HG03460 (cell line): ENCODE measurements around the gene MORC2.

Experiments used
- ATAC-seq: cut with Tn5 transposase; IDR thresholded peaks from one replicate; pipeline ENCODE4 v1.9.1; 2021; ENCODE audit not compliant: unreplicated experiment

The MORC2 gene

DNA sequence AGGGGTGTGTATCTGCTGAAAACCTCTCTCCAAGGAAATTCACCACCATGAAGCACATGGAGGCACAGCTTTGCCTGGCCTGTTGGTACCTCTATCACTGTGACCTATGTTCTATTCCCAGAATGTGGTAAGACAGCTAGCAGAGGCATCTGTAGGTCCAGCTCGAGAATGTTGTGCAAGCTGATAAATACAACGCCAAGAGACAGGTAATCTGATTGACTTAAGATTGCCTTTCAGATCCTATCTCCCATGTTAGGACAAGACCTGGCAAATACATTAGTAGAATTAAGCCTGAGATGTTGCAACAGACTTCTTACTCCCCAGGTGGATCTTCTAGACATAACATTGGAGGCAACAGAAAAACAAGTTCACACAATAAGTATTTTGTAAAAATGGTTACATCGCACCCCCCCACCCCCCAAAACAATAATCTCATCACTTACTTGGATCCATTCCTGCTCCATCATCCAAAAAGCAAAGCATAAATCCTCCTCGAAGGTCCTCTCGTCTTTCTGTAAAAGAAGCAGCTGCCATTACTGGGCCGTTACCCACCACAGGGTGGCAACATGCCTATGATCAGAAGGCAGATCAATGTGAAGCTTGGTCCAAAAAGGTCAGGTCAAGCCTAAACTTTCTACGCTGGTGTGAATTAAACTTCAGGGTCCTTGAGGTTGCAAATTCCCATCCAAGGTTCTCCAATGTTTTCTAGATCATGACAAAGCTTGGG is 18.5 kb downstream of the MORC2 start:
- ATAC-seq: no peak

DNA sequence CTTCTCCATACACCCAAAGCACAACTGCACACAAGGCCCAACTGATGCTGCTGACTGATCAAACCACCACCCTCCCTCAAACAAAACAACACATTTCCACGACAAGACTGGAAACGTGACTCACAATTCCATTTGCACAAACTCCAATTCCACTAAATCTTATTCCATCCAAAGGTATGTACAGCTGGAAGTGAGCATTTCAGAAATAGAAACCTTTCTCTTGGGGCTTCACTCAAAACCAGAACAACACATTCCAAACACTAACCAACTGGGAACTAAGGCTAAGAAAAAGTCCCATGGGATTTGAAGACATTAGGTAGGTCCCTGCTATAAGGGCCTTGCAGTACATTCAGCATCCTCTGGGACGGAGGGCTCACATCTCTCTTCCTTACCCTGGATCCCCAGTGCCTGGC is 19.6 kb downstream of the MORC2 start:
- no peak for ATAC-seq

DNA sequence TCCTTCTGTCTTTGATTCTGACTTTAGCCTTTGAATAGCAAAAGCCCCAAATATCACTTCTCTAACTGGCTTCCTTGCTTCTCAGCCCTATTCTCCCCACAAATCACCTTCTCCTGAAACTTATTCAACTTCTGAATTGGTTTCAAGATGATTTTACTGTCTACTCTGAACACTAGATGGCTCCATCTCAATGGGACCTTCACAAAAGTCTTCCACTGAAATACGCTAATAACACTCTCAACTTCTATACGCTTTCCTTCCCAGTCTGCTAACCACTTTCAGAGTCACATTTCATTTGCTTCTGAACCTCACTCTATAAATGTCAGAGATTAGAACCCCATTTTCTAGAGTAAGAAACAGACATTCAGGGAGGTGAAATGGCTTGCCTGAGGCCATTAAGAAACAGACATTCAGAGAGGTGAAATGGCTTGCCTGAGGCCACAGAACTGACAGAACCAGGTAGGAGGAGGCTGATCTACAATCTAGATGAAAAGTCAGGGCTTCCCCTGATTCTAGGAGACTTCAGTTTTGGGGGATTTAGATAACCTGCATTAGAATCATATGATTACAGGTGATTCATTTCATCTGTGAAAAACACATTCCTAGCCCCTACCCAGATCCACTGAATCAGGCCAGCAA is 20.6 kb downstream of the MORC2 start:
- ATAC-seq: no peak

DNA sequence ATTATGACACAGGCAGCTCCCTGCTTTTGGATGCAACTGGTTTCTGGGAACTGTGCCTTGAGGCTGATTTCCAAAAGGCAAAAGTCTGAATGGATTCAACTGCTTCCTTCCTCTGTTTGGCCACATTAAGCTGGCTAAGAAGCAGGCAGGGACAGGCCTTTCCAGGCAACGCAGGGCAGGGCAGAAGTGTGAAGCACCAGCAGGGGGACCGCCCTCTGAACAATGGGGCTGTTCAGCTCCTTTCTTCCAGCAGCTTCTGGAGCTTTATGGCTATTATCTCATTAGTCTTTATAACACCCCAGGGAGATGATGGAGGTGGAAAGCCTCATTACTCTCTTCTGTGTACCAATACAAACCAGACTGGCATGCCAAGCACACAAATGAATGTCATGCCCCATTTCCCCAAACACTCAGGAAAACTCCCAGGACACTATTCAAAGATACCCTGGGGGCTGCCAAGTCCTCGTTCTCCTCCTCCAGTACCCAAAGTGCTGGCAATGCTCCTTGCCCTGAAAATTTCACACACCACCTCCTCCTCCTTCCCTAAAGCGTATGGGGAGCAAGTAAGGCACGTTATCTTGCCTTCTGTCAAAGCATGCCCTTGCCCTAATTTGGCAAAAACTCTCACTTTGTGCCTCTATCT is 21.3 kb downstream of the MORC2 start:
- no peak for ATAC-seq

DNA sequence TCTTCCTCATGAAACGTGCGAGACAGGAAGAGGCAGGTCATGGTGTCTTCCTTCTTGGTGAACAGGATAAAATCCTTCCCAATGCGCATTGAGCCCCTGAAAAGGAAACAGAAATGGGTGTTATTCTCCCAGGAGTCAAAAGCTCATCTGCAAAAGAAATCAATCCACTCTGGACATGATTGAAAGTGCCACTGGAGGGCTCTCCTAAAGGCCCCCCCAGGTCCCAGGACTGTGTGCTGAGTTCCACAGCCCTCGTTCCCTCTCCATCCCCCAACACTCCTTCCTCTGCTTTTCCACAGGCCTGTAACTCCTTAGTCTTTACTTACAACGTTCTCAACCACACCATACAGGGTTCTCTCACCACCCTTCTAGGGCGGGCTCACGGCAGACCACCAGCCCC is 22.2 kb downstream of the MORC2 start:
- ATAC-seq: no peak

DNA sequence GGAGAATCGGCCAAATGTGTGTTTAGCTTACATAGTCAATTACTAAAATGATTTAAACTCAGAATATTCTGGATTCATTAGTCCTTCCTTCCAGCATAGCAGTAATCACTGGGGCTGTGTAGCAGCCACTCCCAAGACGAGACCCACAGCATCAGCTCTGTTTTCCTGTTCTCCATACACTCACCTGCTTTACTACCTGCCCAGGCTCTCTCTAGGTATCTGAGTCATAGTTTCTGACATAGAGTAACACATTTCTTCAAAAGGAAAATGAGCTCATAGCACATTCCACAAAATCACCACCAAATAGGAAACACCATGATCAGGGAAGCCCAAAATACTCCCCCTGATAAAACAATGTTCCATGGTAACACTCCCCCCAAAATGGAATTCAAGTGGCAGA is 22.9 kb downstream of the MORC2 start:
- no peak for ATAC-seq

DNA sequence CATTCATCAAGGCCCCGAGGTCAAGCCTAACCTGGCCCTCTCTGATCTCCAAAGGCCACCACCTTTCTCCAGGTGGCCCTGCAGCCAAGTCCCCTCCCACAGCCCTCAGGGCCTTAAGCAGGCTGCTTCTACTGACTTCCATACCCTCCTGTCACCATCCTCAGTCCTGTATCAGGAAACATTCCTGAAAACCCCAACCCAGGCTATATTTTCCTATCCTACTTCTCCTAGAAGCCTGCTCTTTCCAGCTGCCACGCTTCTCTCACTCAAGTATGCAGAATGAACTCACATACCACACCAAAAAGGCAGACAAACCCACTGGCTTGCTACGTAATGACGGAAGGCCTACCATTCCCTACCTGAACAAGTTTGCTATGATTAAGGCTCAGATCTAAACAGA is 23.6 kb downstream of the MORC2 start:
- ATAC-seq: no peak

DNA sequence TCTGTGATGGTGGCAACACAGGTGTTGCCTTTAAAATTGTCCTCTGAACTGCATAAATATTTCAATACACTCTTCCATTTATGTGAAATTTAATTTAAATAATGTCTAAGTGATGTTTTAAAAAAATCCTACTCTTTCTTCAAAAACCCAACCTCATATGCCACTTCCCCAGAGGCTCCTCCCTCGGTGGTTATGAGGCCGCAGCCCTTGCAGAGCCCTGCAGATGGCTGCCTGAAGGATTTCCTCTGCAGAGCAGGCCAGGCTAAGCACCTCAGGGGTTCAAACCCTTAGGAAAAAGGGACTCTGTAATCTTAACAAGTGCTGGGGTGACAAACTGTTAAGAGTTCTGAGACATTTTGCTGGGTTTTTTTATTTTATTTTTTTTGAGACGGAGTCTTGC is 25.2 kb downstream of the MORC2 start:
- no peak for ATAC-seq

DNA sequence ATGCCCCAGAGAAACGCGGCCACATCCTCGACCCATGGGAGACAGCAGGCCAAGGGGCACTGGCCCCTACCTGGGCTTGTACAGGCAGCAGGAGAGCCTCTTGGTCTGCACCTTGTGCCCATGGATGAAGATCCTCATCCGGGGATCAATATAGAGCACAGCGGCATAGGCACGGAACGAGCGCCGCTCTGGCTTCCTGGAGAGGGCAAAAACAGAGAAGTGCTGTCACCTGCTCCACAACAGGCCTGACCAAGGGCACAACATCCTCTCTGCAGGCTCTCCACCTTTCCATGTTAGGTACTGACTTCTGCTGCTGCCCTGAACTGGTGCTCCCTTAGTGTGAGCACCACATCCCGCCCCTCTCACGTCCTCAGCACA is 27.2 kb downstream of the MORC2 start:
- ATAC-seq: no peak

DNA sequence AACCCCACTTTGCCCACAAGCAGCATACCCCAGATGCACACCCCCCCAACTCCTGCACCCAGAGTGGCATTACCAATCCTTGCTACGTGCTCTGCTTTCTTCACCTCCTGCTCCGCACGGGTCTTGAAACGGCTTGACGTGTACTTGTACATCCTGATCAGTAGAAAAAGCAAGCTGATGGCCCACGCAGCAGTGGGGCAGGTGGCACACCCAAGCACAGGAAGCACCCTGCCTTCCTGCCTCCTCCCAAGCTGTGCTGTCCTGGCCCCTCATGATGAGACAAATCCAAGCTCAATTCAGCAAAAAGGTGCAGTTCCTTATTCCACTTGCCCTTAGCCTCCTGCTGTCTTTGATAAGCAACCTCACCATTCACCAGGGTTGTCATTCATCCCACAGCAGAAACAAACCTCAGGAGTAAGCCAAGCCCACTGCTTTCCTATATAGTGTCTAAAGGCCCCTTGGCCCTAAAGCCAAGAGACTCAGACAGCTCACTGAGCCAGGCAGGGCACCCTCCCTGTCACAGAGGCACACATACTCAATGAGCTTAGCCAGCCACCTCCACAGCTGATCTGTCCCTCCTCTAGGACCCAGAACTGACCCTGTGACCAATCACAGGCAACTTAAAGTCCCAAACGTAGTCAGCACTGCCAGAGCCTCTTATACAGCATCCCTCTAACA is 27.8 kb downstream of the MORC2 start:
- no peak for ATAC-seq

DNA sequence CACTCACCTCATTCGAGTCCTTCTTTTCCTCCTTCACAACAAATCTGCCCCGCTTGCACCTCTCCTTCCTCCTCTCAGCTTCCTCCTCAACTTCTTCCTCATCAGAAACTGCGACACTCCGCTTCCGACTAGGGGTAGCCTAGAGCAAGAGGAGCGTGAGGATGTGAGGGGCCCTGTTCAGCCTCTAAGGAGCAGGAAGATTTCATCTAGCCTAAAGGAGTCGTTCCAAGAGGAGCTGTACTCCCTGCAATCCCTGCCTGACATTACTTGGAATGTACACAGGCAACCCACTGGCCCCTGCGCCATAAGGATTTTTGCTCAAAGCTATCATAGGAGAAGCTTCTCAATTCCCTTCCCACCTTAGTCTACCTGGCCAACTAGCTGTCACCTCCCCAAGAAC is 34.5 kb downstream of the MORC2 start:
- ATAC-seq: no peak

DNA sequence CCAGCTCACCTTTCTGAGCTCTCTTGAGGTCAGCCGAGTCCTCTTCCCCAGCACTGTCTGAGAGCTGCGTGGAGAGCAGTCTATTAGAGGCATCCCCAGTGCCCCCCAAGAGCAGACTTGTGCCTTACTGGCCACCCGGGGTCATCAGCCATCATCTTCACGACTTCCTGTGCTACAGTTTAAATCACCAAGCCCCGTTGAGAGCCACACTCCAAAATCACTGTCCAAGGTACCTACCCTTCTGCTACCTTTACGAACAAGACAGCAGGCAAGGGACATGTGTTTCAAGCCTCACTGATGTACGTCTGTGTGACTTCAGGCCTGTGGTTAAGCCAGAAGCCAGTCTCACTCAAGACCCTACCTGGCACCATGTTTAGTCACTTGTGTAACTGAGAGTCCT is 35.1 kb downstream of the MORC2 start:
- ATAC-seq: no peak

DNA sequence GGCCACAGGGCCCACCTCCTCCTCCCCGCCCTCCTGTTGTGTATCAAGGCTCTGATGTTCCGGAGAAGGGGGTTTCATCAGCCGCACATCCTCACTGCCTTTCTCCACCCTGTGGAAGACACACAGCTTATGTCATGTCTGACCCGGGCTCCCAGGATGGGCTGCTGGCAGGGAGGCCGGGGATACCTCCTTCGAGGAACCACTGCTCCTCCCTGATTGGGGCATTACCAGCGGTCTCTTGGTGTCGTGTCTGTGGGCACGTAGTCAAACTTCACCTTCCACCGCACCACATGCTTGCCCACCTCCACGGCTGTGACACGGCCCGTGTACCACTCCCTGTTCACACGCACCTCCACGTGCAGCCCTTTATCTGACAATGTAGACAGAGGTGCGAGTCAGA is 35.9 kb downstream of the MORC2 start:
- no peak for ATAC-seq

DNA sequence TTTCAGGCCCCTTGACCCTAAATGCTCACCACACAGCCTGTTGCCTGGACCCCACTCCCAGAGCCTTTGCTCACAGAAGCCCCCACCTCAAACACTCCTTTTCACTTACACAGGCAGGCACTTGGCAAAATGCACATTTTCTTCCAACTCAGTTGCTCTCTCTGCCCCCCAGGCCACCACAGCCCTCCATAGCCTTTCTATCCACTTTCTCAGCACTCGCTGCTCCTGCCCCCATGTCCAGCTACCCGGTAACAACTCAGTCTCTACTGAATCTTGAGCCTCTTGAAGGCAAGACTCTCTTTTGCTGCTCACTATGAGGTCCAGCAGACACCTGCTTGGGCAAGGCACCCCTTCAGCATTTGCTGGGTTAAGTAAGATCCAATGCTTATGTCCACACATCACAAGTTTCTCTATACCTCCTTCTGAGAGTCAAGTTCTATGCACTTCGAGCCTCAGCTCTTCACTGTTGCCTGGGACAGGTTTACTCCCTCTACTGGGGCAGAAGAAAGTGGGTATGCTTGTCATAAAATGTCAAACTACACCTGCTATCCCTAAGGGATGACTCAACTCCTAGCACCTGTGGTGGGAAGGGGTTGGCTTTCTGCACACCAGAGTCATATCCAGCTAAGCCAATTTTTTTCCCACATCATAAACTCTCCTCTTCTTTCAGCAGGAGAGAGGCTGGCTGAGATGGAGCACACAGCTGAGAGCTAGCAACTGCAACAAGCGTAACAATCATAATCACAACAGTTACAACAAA is 36.9 kb downstream of the MORC2 start:
- no peak for ATAC-seq

DNA sequence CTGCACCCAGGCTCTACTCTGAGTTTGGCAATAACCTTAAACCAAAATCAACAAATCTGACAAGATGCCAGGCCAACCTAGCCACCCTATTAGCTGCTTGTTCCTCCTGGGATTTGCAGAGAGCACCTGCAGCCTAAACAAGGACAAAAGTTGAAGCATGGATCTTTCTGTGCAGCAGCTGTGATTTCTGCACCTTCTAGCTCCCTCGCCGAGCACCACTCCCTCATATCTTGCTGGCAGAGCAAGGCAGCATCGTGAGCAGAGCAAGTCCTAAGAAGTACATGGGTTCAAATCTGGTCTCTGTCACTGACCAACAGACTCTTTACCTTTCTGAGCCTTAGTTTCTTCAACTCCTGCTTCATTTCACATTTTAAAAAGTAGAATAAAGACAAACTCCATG is 38.3 kb downstream of the MORC2 start:
- no peak for ATAC-seq

DNA sequence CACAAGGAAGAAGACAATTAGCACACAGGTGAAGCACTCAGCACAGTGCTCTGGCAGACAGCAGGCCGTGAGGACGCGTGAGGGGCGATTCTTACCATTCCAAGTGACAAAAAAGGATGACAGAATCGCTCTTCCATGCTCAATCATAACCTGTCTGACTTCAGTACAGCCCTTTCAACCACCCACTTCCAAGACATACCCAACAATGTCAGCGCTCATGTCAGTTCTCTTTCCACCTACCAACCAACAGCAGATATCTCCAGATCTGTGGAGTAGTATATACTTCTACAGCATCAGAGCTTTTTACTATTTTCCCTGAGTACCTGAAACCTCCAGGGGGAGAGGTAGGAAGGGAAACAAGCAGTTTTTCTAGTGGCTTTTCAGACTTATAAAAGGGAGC is 40.2 kb downstream of the MORC2 start:
- no peak for ATAC-seq

DNA sequence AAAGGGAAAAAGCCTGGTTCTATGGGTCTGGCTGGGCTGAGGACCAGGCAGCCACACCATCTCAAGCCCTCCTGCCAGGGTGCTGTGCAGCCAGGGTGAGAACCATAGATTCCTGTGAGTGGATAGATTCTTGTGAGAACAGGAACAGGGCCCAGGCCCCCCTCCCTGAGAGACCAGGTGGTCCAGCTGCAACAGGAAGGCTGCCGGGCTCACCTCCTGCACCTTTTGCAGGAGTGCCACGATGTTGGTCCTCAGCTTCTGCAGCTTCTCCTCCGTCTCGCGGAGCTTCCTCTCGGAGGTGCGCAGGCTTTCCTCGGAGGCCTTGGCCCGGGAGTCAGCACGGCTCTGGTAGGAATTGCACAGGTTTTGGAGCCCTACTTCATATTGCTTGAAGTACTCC is 40.8 kb downstream of the MORC2 start:
- ATAC-seq: no peak

DNA sequence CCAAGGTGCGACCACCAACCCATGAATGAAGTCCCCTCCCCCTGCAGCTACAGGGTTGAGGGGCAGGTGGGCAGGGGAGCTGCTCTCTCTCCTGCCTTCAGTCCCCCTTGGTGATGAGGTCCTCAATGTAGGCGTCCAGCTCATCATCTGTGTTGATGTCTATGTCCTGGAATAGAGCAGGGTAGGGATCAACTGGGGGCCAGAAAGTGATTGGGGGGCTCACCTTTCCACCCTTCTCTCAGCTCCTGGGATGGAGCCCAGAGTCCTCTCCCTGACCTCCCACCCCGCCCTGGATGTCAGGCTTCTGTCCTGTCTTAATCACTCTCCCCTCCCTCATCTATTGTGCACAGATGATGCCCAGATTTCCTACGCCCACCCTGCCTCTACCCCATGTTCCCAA is 41.9 kb downstream of the MORC2 start:
- ATAC-seq: no peak

DNA sequence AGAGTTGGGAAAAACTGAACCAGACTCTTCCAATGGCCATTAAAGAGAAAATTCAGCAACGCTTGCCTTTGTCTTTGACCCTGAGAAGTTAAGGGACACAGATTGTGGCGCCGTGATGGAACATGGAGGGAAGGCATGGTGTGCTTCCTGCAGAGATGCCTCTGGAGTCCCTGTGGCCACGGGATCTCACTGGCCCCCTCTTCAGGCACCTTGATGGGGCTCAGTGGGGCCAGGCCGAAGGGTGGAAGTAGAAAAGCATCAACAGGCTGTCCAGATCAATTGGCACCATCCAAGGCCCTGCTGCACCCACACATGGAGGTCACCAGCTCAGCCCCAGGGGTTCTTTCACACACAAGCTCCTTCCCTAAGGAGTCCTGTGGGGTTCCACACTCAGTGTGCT is 42.9 kb downstream of the MORC2 start:
- ATAC-seq: no peak

DNA sequence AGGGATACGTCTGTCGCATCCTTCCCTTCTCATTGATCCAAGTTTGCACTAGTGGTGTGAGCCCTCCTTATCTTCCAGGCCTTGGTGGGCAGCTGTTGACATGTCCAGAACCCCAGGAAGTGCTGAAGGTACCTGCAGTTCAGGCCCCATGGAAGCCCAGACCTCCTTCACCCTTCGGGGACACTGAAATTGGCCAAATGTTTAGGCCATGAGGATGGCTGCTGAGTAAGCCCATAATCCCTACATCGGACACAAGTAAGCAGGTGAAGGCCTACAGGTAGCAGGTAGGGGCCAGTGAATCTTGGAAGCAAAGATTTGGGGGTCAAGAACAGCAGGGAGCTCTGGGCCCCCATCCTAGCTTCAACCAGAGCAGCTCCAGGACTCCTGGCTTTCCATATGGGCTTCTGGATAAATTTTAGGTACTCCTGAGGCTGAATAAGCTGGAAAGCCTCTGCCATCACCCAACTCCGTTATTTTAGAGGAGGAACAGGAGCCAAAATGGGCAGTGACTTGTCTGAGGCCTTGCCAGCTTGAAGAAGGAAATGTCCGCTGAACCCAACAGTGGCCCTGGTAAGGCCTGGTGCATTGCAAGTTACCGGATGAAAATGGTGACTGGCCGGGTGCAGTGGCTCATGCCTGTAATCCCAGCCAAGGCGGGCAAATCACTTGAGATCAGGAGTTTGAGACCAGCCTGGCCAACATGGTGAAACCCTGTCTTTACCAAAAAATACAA is 45.2 kb downstream of the MORC2 start:
- no peak for ATAC-seq
